ENCODE data around the gene RND3. TPM values are rescaled to one million over a fixed set of nuclear protein-coding genes. Genes with fewer than 3 reads are reported as not detected.

Gene RND3
- total RNA-seq, 4 donors from 2014 or later, result 35.5 to 66.8 (median 47.6) TPM

- WGBS, 2 donors, result 75 to 81% methylated on average over 2 of the region's 2 CpGs
- no peak for TF ChIP-seq POLR2A (IDR thresholded peaks at IDR 0.05)
- no peak for TF ChIP-seq CTCF (IDR thresholded peaks at IDR 0.05)
- H3K4me3 ChIP-seq (ENCODE audit: low read depth, poor library complexity, severe bottlenecking), result no peak overlapping the region
- DNase-seq (ENCODE audit: low spot score in 2 of 2), result no peak
- intact Hi-C loops (cut with DNase I; ENCODE audit: low total_unique reads), result no loop called here
Measured at GRCh38 chr2:150441226-150441625, 46.2 kb downstream of the RND3 start.

GRCh38 chr2:150438654-150439053 is 48.8 kb downstream of the RND3 start:
- intact Hi-C loops (cut with DNase I; ENCODE audit: low total_unique reads), result no loop called here
- TF ChIP-seq POLR2A (IDR thresholded peaks at IDR 0.05) (no peak), CTCF (IDR thresholded peaks at IDR 0.05) (no peak)
- no peak overlapping the region for H3K4me3 ChIP-seq (ENCODE audit: low read depth, poor library complexity, severe bottlenecking)
- 84 to 93% methylated on average over 2 of the region's 2 CpGs for WGBS, 2 donors
- no peak for DNase-seq (ENCODE audit: low spot score in 2 of 2)

GRCh38 chr2:150438041-150438440 is 49.4 kb downstream of the RND3 start:
- DNase-seq (ENCODE audit: low spot score in 2 of 2), result no peak
- TF ChIP-seq POLR2A (IDR thresholded peaks at IDR 0.05) (no peak), CTCF (IDR thresholded peaks at IDR 0.05) (no peak)
- 86 to 88% methylated on average over 2 of the region's 2 CpGs for WGBS, 2 donors
- no peak overlapping the region for H3K4me3 ChIP-seq (ENCODE audit: low read depth, poor library complexity, severe bottlenecking)
- intact Hi-C loops (cut with DNase I; ENCODE audit: low total_unique reads), result no loop called here

- intact Hi-C loops (cut with DNase I; ENCODE audit: low total_unique reads), result no loop called here
- no peak overlapping the region for H3K4me3 ChIP-seq (ENCODE audit: low read depth, poor library complexity, severe bottlenecking)
- TF ChIP-seq POLR2A (IDR thresholded peaks at IDR 0.05) (no peak), CTCF (IDR thresholded peaks at IDR 0.05) (no peak)
- WGBS, 2 donors, result 83 to 87% methylated on average over 3 of the region's 3 CpGs
- no peak for DNase-seq (ENCODE audit: low spot score in 2 of 2)
Measured at GRCh38 chr2:150432312-150432625, 55.2 kb downstream of the RND3 start.

- DNase-seq (ENCODE audit: low spot score in 2 of 2), result no peak
- WGBS, 2 donors, result 52 to 69% methylated on average over 1 of the region's 1 CpG
- intact Hi-C loops (cut with DNase I; ENCODE audit: low total_unique reads), result no loop called here
- TF ChIP-seq CTCF (IDR thresholded peaks at IDR 0.05) (no peak), POLR2A (IDR thresholded peaks at IDR 0.05) (no peak)
- no peak overlapping the region for H3K4me3 ChIP-seq (ENCODE audit: low read depth, poor library complexity, severe bottlenecking)
Measured at GRCh38 chr2:150431561-150432311, 55.7 kb downstream of the RND3 start.
